A673 (cell line): ENCODE measurements around the gene MGLL. TPM values are rescaled to one million over a fixed set of nuclear protein-coding genes. Genes with fewer than 3 reads are reported as not detected.

ENCODE experiments used
- BruUV-seq: library from RNA; stranded (reverse); fragments of 400-500 nt; replicated peaks from 2 replicates; lab custom pipeline; 2021; lab: Mats Ljungman, UMichigan
- CTCF ChIA-PET: fragments of 300-600 bp; sonication (Branson Sonifier 250); formaldehyde crosslinking; loops from one replicate; lab custom pipeline; 2022; ENCODE audit warnings: antibody characterized with exemption; lab: Charles Lee
- POLR2A ChIA-PET: fragments of 300-600 bp; sonication (Branson Sonifier 250); formaldehyde crosslinking; loops from one replicate; lab custom pipeline; 2022; ENCODE audit warnings: antibody characterized with exemption; ENCODE audit not compliant: low non-redundant PET; lab: Charles Lee
- DNase-seq: peaks from one replicate; pipeline ENCODE4 v3.0.0-alpha.2; 2015; ENCODE audit warnings: low spot score
- H3K27ac ChIP-seq: fragments of 200-600 bp; sonication (generic); 2 replicates; pipeline ENCODE4 v1.5.1; 2016; ENCODE audit warnings: mixed run types, low read depth, mild to moderate bottlenecking, mixed read lengths, antibody characterized with exemption, low read length; ENCODE audit not compliant: poor library complexity, severe bottlenecking
- H3K27me3 ChIP-seq: fragments of 200-600 bp; sonication (generic); replicated peaks from 2 replicates; pipeline ENCODE4 v1.6.1; 2017; ENCODE audit warnings: mixed run types, low read depth, mild to moderate bottlenecking, mixed read lengths, antibody characterized with exemption, low read length; ENCODE audit not compliant: insufficient read depth, poor library complexity
- H3K36me3 ChIP-seq: fragments of 200-600 bp; sonication (generic); 2 replicates; pipeline ENCODE4 v1.6.1; 2016; ENCODE audit warnings: mixed run types, mild to moderate bottlenecking, mixed read lengths, antibody characterized with exemption, low read length; ENCODE audit not compliant: insufficient read depth, poor library complexity, severe bottlenecking
- H3K4me1 ChIP-seq: fragments of 200-600 bp; sonication (generic); 2 replicates; pipeline ENCODE4 v1.6.1; 2017; ENCODE audit warnings: mixed run types, mild to moderate bottlenecking, mixed read lengths, antibody characterized with exemption, low read length; ENCODE audit not compliant: insufficient read depth, poor library complexity, severe bottlenecking
- H3K4me3 ChIP-seq: fragments of 200-600 bp; sonication (generic); 2 replicates; pipeline ENCODE4 v1.5.1; 2016; ENCODE audit warnings: low read depth, mixed run types, mild to moderate bottlenecking, mixed read lengths, low read length; ENCODE audit not compliant: poor library complexity, severe bottlenecking
- H3K9me3 ChIP-seq: fragments of 200-600 bp; sonication (generic); 2 replicates; pipeline ENCODE4 v1.6.1; 2016; ENCODE audit warnings: mixed run types, low read depth, mild to moderate bottlenecking, mixed read lengths, antibody characterized with exemption, low read length; ENCODE audit not compliant: poor library complexity, severe bottlenecking
- CTCF ChIP-seq: fragments of 300-800, 200-600 bp; sonication (generic); conservative IDR thresholded peaks from 2 replicates; pipeline ENCODE4 v1.5.1; 2017; ENCODE audit warnings: low read depth, mild to moderate bottlenecking, antibody characterized with exemption, low read length, moderate library complexity, mixed read lengths
- EZH2 ChIP-seq: fragments of 200-600 bp; sonication (generic); IDR thresholded peaks from 2 replicates; pipeline ENCODE4 v1.6.1; 2017; ENCODE audit warnings: borderline replicate concordance, low read depth, mild to moderate bottlenecking, mixed read lengths, antibody characterized with exemption, low read length; ENCODE audit not compliant: poor library complexity, severe bottlenecking
- intact Hi-C: fragments of 100-400 bp; cut with micrococcal nuclease; formaldehyde crosslinking; loops from one replicate; pipeline ENCODE4 v1.10.0; 2022; ENCODE audit not compliant: unreplicated experiment
- total RNA-seq: library from RNA; stranded (reverse); gene quantifications from 2 replicates; pipeline ENCODE4 v1.2.3, GENCODE V29; 2021

MGLL gene
- total RNA-seq, 1 experiment from 2014 or later, result 0.39 TPM

DNA sequence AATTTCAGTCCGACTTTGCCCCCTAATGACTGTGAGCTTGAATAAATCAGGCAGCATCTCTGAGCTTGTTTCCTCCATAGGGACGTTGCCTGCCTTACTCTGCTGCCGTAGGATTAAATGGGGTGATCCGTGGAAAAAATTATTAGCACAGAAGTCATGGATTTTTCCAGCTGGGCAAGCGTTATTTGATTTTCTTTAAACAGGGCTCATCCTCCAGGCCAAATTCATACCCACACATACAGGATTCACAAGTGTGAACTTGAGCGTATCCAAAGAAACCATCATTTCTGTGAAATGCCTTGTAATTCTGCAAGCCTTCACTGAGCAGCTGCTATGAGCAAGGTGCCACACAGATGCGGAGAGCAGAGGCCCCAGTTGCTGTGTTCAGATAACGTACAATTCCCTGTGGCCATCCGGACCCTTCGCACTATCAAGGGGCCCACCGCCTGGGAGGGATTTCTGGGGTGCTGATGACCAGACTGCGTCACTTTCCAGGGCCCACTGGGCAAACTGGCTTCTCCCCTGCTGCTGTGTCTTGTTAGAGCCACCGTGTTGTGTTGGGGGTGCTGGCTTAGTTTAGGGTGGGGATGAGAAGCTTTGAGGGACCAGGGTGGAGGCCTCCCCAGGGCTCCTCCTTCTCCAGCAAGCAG lies 61.4 kb downstream of the MGLL start:
- Histone ChIP-seq H3K4me1 (peaks cover 9% of the 10 kb centered on the region), H3K4me3 (no peak overlapping the region), H3K36me3 (no peaks in the 10 kb centered on the region), H3K9me3 (no peaks in the 10 kb centered on the region), H3K27me3 (no peaks in the 10 kb centered on the region), H3K27ac (no peak overlapping the region)
- intact Hi-C loops, result no loop called here
- no peak for DNase-seq
- no TSS peak for BruUV-seq
- ChIA-PET CTCF (no interaction called here), POLR2A (no interaction called here)
- no peak for TF ChIP-seq CTCF
- TF ChIP-seq EZH2, result no peak

- Histone ChIP-seq H3K27me3 (no peaks in the 10 kb centered on the region), H3K9me3 (no peaks in the 10 kb centered on the region), H3K4me3 (no peak overlapping the region), H3K4me1 (peaks cover 9% of the 10 kb centered on the region), H3K27ac (no peak overlapping the region), H3K36me3 (no peaks in the 10 kb centered on the region)
- TF ChIP-seq EZH2 (no peak), CTCF (no peak)
- ChIA-PET POLR2A (no interaction called here), CTCF (no interaction called here)
- intact Hi-C loops, result no loop called here
- no peak for DNase-seq
- no TSS peak for BruUV-seq
These were observed 62.0 kb downstream of the MGLL start for GRCh38 chr3:127760361-127760760.

GRCh38 chr3:127759826-127760225 lies 62.5 kb downstream of the MGLL start:
- Histone ChIP-seq H3K27me3 (no peaks in the 10 kb centered on the region), H3K9me3 (no peaks in the 10 kb centered on the region), H3K4me3 (no peak overlapping the region), H3K4me1 (peaks cover 9% of the 10 kb centered on the region), H3K27ac (no peak overlapping the region), H3K36me3 (no peaks in the 10 kb centered on the region)
- POLR2A ChIA-PET, result no interaction called here
- DNase-seq, result no peak
- no peak for TF ChIP-seq CTCF
- TF ChIP-seq EZH2, result no peak
- BruUV-seq, result no TSS peak
- intact Hi-C loops, result no loop called here
- CTCF ChIA-PET, result no interaction called here
